Hepatocyte (in vitro differentiated cells): ENCODE measurements around the gene HCN2. TPM values are rescaled to one million over a fixed set of nuclear protein-coding genes. Genes with fewer than 3 reads are reported as not detected.

Experiments
- DNase-seq: peaks from one replicate; pipeline ENCODE4 v3.0.0-alpha.2; 2016; ENCODE audit warnings: low spot score
- H2AFZ ChIP-seq: fragments of 200-600 bp; sonication (generic); 2 replicates; pipeline ENCODE4 v1.6.0; 2016; ENCODE audit warnings: antibody characterized with exemption, mild to moderate bottlenecking
- H3K27ac ChIP-seq: fragments of 200-600 bp; sonication (generic); 2 replicates; pipeline ENCODE4 v1.5.1; 2016; ENCODE audit warnings: mild to moderate bottlenecking
- H3K27me3 ChIP-seq: fragments of 200-600 bp; sonication (generic); 2 replicates; pipeline ENCODE4 v1.6.1; 2016
- H3K36me3 ChIP-seq: fragments of 200-600 bp; sonication (generic); replicated peaks from 2 replicates; pipeline ENCODE4 v1.5.1; 2016; ENCODE audit warnings: low read depth; ENCODE audit not compliant: insufficient read depth
- H3K4me1 ChIP-seq: fragments of 200-600 bp; sonication (generic); 2 replicates; pipeline ENCODE4 v1.5.1; 2016; ENCODE audit warnings: mild to moderate bottlenecking, moderate library complexity; ENCODE audit not compliant: insufficient read depth
- H3K4me2 ChIP-seq: fragments of 200-600 bp; sonication (generic); 2 replicates; pipeline ENCODE4 v1.6.0; 2016
- H3K4me3 ChIP-seq: fragments of 200-600 bp; sonication (generic); 2 replicates; pipeline ENCODE4 v1.5.1; 2016; ENCODE audit warnings: mild to moderate bottlenecking
- H3K79me2 ChIP-seq: fragments of 200-600 bp; sonication (generic); 2 replicates; pipeline ENCODE4 v1.6.0; 2017; ENCODE audit warnings: mild to moderate bottlenecking
- H3K9me2 ChIP-seq: fragments of 200-600 bp; sonication (generic); replicated peaks from 2 replicates; pipeline ENCODE4 v1.6.0; 2017; ENCODE audit warnings: mild to moderate bottlenecking; ENCODE audit not compliant: insufficient read depth
- H3K9me3 ChIP-seq: fragments of 200-600 bp; sonication (generic); 2 replicates; pipeline ENCODE4 v1.5.1; 2016; ENCODE audit warnings: low read depth, mild to moderate bottlenecking
- H4K20me1 ChIP-seq: fragments of 200-600 bp; sonication (generic); 2 replicates; pipeline ENCODE4 v1.6.0; 2016; ENCODE audit warnings: mild to moderate bottlenecking; ENCODE audit not compliant: insufficient read depth, poor library complexity, severe bottlenecking
- CTCF ChIP-seq: fragments of 200-600 bp; sonication (generic); IDR thresholded peaks from 2 replicates; pipeline ENCODE4 v1.5.1; 2016; ENCODE audit warnings: antibody characterized with exemption, mild to moderate bottlenecking; ENCODE audit not compliant: poor library complexity
- EZH2 ChIP-seq: fragments of 200-600 bp; sonication (generic); IDR thresholded peaks from 2 replicates; pipeline ENCODE4 v1.6.1; 2016; ENCODE audit warnings: antibody characterized with exemption, mild to moderate bottlenecking, borderline replicate concordance
- EZH2phosphoT487 ChIP-seq: fragments of 200-600 bp; sonication (generic); IDR thresholded peaks from one replicate; pipeline ENCODE4 v1.6.1; 2018; ENCODE audit warnings: antibody characterized with exemption, mild to moderate bottlenecking, low read depth, moderate library complexity; ENCODE audit not compliant: unreplicated experiment, severe bottlenecking
- WGBS: methylation state at CpG from one replicate; pipeline ENCODE4 v1.1.6; 2016; ENCODE audit warnings: low lambda C conversion rate; ENCODE audit errors: missing lambda C conversion rate; 5-methylcytosine and 5-hydroxymethylcytosine counted together
- polyA plus RNA-seq: library from polyadenylated mRNA; unstranded; fragments of >200 nt; fragmentation: Nextera tagmentation; extraction: Ambion mirVana; gene quantifications from 2 replicates; pipeline ENCODE4 v1.2.1, GENCODE V29; 2016
- total RNA-seq: library from RNA; depleted of rRNA; stranded (reverse); fragments of >200 nt; gene quantifications from 2 replicates; pipeline ENCODE4 v1.2.3, GENCODE V29; 2014

The HCN2 gene
- total and polyA plus RNA-seq, 2 experiments from 2014 or later: 0.16 to 0.30 TPM

DNA sequence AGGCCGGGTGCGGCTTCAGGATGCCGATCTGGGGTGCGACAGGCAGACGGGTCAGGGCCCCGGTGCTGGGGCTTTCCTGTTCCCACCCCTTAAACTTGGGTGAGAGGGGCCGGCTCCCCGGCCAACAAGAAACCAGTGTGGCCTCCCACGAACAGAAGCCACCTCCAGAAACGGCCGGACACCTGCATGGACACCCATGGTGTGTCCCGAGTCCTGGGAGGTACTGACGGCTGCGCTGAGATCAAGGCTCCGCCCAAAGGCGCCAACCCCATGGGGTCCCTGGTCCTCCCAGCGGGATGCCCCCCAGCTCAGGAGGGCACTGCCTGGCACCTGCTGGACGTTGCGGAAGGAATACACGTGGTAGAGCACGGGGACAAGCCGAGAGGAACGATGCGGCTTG lies 32.1 kb downstream of the HCN2 start:
- H3K36me3 ChIP-seq: no peaks in the 10 kb centered on the region
- no peaks in the 10 kb centered on the region for H3K9me3 ChIP-seq
- H2AFZ ChIP-seq: no peak overlapping the region
- H4K20me1 ChIP-seq: no peaks in the 10 kb centered on the region
- no peaks in the 10 kb centered on the region for H3K79me2 ChIP-seq
- no peaks in the 10 kb centered on the region for H3K27me3 ChIP-seq
- TF ChIP-seq EZH2phosphoT487: no peak
- TF ChIP-seq CTCF: no peak
- no peak for TF ChIP-seq EZH2
- no peaks in the 10 kb centered on the region for H3K4me1 ChIP-seq
- no peak for DNase-seq
- H3K9me2 ChIP-seq: no peaks in the 10 kb centered on the region
- no peak overlapping the region for H3K4me2 ChIP-seq
- H3K4me3 ChIP-seq: no peak overlapping the region
- 98% methylated on average over 24 of the region's 24 CpGs for WGBS
- H3K27ac ChIP-seq: no peak overlapping the region

DNA sequence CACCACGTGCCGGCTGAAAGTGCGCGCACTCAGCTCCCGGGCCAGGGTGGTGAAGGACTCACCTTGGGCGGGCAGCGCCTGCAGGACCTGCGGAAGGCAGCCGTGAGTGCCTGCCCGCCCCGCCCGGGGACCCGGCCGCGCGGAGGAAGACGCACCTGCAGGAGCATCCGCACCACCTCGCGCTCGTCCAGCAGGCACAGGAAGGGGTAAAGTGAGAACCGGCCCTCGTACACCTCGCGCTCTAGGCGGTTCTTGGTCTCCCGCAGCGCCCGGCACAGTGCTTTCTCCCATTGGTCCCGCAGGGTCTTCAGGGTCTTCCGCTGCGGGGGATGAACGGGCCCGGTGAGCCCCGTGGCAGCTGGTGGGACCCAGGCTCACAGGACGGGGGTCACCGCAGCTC lies 33.0 kb downstream of the HCN2 start:
- Histone ChIP-seq H3K9me3 (no peaks in the 10 kb centered on the region), H3K4me3 (no peak overlapping the region), H3K36me3 (no peaks in the 10 kb centered on the region), H3K79me2 (no peaks in the 10 kb centered on the region), H3K27ac (no peak overlapping the region), H4K20me1 (no peaks in the 10 kb centered on the region), H3K4me2 (no peak overlapping the region), H3K4me1 (no peaks in the 10 kb centered on the region), H2AFZ (no peak overlapping the region), H3K9me2 (no peaks in the 10 kb centered on the region), H3K27me3 (no peaks in the 10 kb centered on the region)
- WGBS: 95% methylated on average over 23 of the region's 37 CpGs
- TF ChIP-seq EZH2 (no peak), EZH2phosphoT487 (no peak), CTCF (no peak)
- no peak for DNase-seq

DNA sequence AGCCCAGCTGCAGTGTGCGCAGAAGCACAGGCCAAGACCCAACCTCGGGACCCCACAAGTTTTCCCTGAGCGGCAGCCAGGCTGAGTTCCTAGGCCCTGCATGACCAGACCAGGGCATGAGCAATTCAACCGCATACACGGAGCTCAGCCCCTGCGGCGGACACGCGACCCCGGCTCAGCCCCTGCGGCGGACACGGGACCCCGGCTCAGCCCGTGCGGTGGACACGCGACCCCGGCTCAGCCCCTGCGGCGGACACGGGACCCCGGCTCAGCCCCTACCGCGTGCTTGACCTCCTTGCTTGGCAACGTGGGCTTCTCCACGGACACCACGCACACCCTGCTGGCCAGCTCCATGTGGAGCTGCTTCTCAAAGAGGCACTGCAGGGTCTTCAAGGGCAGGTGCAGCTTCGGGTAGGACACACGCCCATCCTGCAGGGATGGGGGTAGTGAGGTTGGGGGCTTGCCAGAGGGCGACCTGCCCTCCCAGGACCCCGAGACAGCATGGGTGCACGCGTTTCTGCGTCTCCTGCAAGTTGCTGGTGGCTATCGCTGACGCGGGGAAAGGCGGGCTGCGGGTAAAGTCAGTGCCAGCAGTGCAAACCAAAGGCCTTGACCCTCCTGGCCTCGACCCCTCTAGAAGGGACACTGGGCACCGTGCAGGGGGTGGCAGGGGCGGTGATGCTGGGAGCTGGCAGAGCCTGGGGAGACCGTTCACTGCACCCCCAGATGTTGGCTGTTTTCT lies 33.7 kb downstream of the HCN2 start:
- Histone ChIP-seq H4K20me1 (no peaks in the 10 kb centered on the region), H3K4me3 (no peak overlapping the region), H3K27ac (no peak overlapping the region), H3K4me2 (no peak overlapping the region), H3K27me3 (no peaks in the 10 kb centered on the region), H3K79me2 (peaks cover 5% of the 10 kb centered on the region), H3K36me3 (no peaks in the 10 kb centered on the region), H3K4me1 (no peaks in the 10 kb centered on the region), H2AFZ (no peak overlapping the region), H3K9me2 (no peaks in the 10 kb centered on the region), H3K9me3 (no peaks in the 10 kb centered on the region)
- no peak for DNase-seq
- TF ChIP-seq CTCF: no peak
- no peak for TF ChIP-seq EZH2
- 97% methylated on average over 43 of the region's 44 CpGs for WGBS
